Fibroblast of pulmonary artery (primary cell): ENCODE results near the gene OXER1.

ENCODE experiments used
- DNase-seq: peaks from one replicate; pipeline ENCODE4 v3.0.0-alpha.2; 2010; ENCODE audit warnings: low read depth
- H3K4me3 ChIP-seq: replicated peaks from 2 replicates; pipeline ENCODE4 v1.5.1; 2011; ENCODE audit warnings: low read depth, mild to moderate bottlenecking, control low read depth, low read length, moderate library complexity
- CTCF ChIP-seq: IDR thresholded peaks from 2 replicates; pipeline ENCODE4 v1.5.1; 2011; ENCODE audit warnings: mild to moderate bottlenecking, control low read depth, low read length, inconsistent platforms; ENCODE audit errors: missing control alignments

The OXER1 gene

GRCh38 chr2:42757981-42758740, 5.8 kb downstream of the OXER1 start:
- no peak for DNase-seq
- no peak overlapping the region for H3K4me3 ChIP-seq
- no peak for TF ChIP-seq CTCF

- H3K4me3 ChIP-seq: no peak overlapping the region
- DNase-seq: no peak
- no peak for TF ChIP-seq CTCF
Measured at GRCh38 chr2:42756966-42757513, 6.9 kb downstream of the OXER1 start.

- DNase-seq: no peak
- no peak for TF ChIP-seq CTCF
- no peak overlapping the region for H3K4me3 ChIP-seq
Measured at GRCh38 chr2:42756150-42756775, 7.7 kb downstream of the OXER1 start.

- no peak for TF ChIP-seq CTCF
- no peak overlapping the region for H3K4me3 ChIP-seq
- DNase-seq: no peak
Measured at GRCh38 chr2:42755191-42755880, 8.6 kb downstream of the OXER1 start.

- TF ChIP-seq CTCF: no peak
- no peak for DNase-seq
- H3K4me3 ChIP-seq: no peak overlapping the region
Measured at GRCh38 chr2:42754776-42755140, 9.2 kb downstream of the OXER1 start.

GRCh38 chr2:42754021-42754775, 9.7 kb downstream of the OXER1 start:
- no peak for TF ChIP-seq CTCF
- no peak overlapping the region for H3K4me3 ChIP-seq
- DNase-seq: no peak
